Left lung (tissue), 10 donors: Measurements from ENCODE around the gene HCFC1. TPM values are rescaled to one million over a fixed set of nuclear protein-coding genes. Genes with fewer than 3 reads are reported as not detected.

Experiments used
- ATAC-seq: fragments of 200-7000 bp; cut with Tn5 transposase; one replicate; pipeline ENCODE4 v1.9.1; 2020; ENCODE audit warnings: moderate library complexity
- DNase-seq, 4 donors: peaks; one replicate each; pipeline ENCODE4 v3.0.0-alpha.2; 2013 to 2020
- H3K27ac ChIP-seq, 2 donors: fragments of 200-600 bp; sonication (generic) in 1 of 2; one replicate each; pipeline versions ENCODE4 v1.5.0 to v1.8.0; 2020 to 2021
- H3K27me3 ChIP-seq, 2 donors: fragments of 200-600 bp; sonication (generic) in 1 of 2; one replicate each; pipeline versions ENCODE4 v1.5.0 to v1.8.0; 2020 to 2021
- H3K36me3 ChIP-seq, 2 donors: fragments of 200-600 bp; sonication (generic) in 1 of 2; one replicate each; pipeline versions ENCODE4 v1.5.0 to v1.8.0; 2020 to 2021
- H3K4me1 ChIP-seq, 2 donors: fragments of 200-600 bp; one replicate each; pipeline ENCODE4 v1.8.0; 2021
- H3K4me3 ChIP-seq, 2 donors: fragments of 200-600 bp; sonication (generic) in 1 of 2; one replicate each; pipeline versions ENCODE4 v1.5.0 to v1.8.0; 2020 to 2021; ENCODE audit warnings: mild to moderate bottlenecking in 1 of 2
- H3K9me3 ChIP-seq, 2 donors: fragments of 200-600 bp; sonication (generic) in 1 of 2; one replicate each; pipeline versions ENCODE4 v1.5.0 to v1.8.0; 2020 to 2021
- intact Hi-C, 2 donors: fragments of 100-400 bp; cut with DNase I; formaldehyde crosslinking; loops; one replicate each; pipeline versions ENCODE4 v1.11.2 to v1.14.2; 2022
- polyA plus RNA-seq, 6 donors: library from polyadenylated mRNA; unstranded; fragments of 120-200 nt; gene quantifications; one replicate each; pipeline ENCODE4 v1.2.1, GENCODE V29; 2013; ENCODE audit not compliant: insufficient read length in 6 of 6
- total RNA-seq, 2 donors: library from RNA; stranded (reverse); fragmentation: NEBNext Ultra II Directional; extraction: Animal tissue kit (Norgen Biotek cat#: 25700); gene quantifications; one replicate each; pipeline ENCODE4 v1.2.1, GENCODE V29; 2021
- TF ChIP-seq, protein P1 (sequence below), 2 donors: fragments of 200-600 bp; sonication (generic) in 1 of 2; IDR thresholded peaks; one replicate each; pipeline versions ENCODE4 v1.5.0 to v1.8.0; 2021; ENCODE audit warnings: antibody characterized with exemption in 2 of 2
- donor health status: DM: no; HTN: yes; CAD: no.
- donor health status: DM: no; HTN: no; CAD: no.

Gene HCFC1
- total and polyA plus RNA-seq, 8 donors = 28.4 to 58.1 (median 43.9) TPM

DNA sequence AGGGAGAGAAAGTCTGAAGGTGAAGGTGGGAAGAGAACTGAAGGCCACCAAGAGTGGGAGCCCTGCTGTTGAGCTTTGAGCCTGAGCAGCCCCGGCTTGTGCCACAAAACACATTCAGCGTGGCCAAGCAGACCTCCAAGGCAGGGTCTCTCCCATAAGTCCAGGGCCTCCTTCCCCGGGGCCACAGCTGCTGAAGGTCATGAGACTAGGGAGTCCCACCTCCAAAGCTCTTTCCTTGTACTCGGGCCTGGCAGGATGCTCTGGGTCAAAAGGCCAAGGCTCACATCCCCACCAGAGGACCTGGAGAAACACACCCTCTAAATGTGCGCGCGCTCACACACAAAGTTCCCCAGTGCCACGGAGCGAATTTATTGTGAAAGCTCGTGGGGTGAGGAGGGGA, 42.0 kb downstream of the HCFC1 start:
- Histone ChIP-seq H3K27ac (peak overlapping the region in 1 of 2 donors; percentile 97), H3K4me1 (peaks cover 7 to 36% of the 10 kb centered on the region in 2 donors), H3K27me3 (no peaks in the 10 kb centered on the region), H3K4me3 (peak overlapping the region in 1 of 2 donors; percentile 16), H3K36me3 (peaks cover 0 to 30% of the 10 kb centered on the region in 2 donors), H3K9me3 (no peaks in the 10 kb centered on the region)
- intact Hi-C loops = no loop called here
- TF ChIP-seq, protein P1, sequence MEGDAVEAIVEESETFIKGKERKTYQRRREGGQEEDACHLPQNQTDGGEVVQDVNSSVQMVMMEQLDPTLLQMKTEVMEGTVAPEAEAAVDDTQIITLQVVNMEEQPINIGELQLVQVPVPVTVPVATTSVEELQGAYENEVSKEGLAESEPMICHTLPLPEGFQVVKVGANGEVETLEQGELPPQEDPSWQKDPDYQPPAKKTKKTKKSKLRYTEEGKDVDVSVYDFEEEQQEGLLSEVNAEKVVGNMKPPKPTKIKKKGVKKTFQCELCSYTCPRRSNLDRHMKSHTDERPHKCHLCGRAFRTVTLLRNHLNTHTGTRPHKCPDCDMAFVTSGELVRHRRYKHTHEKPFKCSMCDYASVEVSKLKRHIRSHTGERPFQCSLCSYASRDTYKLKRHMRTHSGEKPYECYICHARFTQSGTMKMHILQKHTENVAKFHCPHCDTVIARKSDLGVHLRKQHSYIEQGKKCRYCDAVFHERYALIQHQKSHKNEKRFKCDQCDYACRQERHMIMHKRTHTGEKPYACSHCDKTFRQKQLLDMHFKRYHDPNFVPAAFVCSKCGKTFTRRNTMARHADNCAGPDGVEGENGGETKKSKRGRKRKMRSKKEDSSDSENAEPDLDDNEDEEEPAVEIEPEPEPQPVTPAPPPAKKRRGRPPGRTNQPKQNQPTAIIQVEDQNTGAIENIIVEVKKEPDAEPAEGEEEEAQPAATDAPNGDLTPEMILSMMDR (IDR thresholded peaks at IDR 0.05) = no peak
- no peak for ATAC-seq
- no peak for DNase-seq

DNA sequence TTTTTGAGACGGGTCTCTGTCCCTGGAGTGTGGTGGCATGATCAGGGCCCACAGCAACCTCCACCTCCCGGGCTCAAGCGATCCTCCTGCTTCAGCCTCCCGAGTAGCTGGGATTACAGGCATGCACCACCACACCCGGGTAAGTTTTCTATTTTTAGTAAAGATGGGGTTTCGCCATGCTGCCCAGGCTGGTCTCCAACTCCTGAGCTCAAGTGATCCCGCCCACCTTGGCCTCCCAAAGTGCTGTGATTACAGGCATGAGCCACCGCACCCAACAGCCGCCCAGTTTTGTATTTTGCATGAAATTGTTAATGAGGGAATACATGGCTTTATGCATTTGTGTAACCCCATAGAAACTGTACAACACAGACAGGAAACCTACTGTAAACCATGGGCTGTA, 42.8 kb downstream of the HCFC1 start:
- no peaks in the 10 kb centered on the region for H3K27me3 ChIP-seq
- TF ChIP-seq, protein P1 (IDR thresholded peaks at IDR 0.05) = no peak
- DNase-seq (no peak), ATAC-seq (no peak)
- no peaks in the 10 kb centered on the region for H3K9me3 ChIP-seq
- H3K36me3 ChIP-seq = peaks cover 0 to 30% of the 10 kb centered on the region in 2 donors
- H3K4me1 ChIP-seq = peaks cover 4 to 33% of the 10 kb centered on the region in 2 donors
- intact Hi-C loops = no loop called here
- peak overlapping the region in 1 of 2 donors; percentile 16 for H3K4me3 ChIP-seq
- peak overlapping the region; percentile 59 to 97 for H3K27ac ChIP-seq

DNA sequence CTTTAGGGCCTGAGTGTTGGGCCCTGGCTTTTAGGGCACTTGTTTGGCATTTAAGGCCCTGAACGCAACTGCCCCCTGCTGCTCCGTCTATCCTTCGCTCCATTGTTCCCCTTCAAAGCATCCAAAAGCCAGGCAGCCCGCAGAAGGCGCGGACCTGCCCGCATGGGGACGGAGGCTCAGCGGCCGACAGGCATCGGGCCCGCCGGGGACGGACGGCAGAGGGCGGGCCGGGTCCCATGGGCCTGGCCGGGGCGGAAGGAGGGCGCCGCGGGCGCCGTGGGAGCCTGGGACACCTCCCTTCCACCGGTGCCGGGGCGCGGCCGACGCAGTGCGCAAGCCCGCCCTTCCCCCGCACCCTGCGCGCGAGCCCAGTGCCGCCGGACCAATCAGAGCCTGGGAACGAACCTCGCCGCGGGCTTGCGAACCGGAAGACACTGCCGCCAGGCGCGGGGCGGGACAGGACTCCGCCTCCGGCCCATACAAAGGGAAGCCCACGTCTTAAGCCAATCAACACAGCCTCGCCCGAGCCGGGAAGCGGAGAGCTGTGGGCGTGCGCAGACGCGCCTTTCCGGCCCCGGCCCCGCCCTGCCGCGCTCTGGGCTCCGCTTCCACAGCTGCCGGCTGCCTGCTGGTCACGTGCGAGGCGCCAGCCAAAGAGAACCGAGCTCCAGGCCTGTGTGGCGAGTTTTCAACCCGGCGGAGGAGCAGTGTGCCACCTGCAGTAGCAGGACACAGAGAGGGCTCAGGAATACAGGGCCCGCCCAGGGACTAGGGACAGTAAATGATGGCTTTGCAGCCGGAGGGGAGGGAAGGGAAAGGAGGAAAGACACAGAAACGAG, 43.5 kb downstream of the HCFC1 start:
- TF ChIP-seq, protein P1 (IDR thresholded peaks at IDR 0.05) = no peak
- ATAC-seq = peak; percentile 92
- intact Hi-C loops = no loop called here
- no peaks in the 10 kb centered on the region for H3K27me3 ChIP-seq
- peaks cover 1 to 33% of the 10 kb centered on the region in 2 donors for H3K4me1 ChIP-seq
- peak; percentile 89 to 98 (median 97) for DNase-seq
- H3K9me3 ChIP-seq = no peaks in the 10 kb centered on the region
- peak overlapping the region; percentile 96 to 97 for H3K27ac ChIP-seq
- H3K4me3 ChIP-seq = peak overlapping the region; percentile 35 to 57
- H3K36me3 ChIP-seq = peaks cover 0 to 30% of the 10 kb centered on the region in 2 donors

DNA sequence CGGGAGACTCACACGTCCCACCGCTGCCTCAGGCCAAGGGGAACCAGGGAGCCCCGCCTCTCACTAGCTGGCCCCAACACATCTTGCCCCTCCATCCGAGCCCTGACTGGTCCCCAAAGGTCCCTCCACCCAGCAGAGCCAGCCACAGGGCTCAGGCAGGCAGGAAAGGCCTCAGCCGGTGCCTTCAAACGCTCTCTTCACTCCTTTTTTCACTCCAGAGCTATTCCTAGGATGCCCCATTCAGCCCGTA, 44.0 kb downstream of the HCFC1 start:
- H3K36me3 ChIP-seq = peaks cover 0 to 28% of the 10 kb centered on the region in 2 donors
- intact Hi-C loops = no loop called here
- H3K27me3 ChIP-seq = no peaks in the 10 kb centered on the region
- peak overlapping the region; percentile 96 to 97 for H3K27ac ChIP-seq
- no peaks in the 10 kb centered on the region for H3K9me3 ChIP-seq
- ATAC-seq = peak; percentile 12
- peaks cover 4 to 33% of the 10 kb centered on the region in 2 donors for H3K4me1 ChIP-seq
- peak overlapping the region; percentile 35 to 57 for H3K4me3 ChIP-seq
- no peak for DNase-seq
- TF ChIP-seq, protein P1 (IDR thresholded peaks at IDR 0.05) = no peak

DNA sequence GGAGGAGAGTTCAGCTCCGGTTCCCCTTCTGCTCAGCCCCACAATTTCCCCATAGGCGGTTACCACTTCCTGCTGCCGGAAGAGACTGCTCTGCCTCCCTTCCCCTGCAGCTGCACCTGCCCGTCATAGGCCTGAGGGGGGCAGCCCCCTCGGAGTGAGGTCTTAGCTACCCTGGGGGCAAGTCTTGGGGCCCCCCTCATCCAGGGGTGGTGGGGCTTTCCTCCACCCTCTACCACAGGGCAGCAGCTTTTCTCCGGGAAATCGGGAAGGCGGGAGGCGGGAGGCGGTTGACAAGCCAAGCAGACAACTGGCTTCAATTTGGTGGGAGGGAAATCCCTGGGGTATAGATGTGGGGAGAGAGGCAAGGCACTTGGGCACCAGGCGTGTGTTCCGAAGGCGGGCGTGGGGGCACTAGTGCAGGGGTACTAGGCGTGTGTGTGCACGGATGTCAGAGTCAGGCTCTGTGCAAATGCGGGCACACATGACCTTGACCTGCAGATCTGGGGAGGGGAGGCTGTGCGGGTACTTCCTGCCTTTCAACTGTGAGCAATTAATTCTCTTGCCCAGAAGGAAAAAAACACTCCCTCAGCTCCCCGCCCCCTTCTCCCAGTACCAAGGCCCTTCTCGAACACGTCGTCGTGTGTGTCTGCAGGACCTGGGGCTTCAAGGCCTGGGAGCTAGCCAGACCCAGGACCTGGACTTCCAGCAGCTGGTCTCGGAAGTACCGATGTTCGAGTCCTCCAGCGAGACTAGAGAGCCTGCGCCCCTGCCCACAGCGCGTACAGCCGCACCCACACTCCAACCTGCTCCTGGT, 44.6 kb downstream of the HCFC1 start:
- H3K4me3 ChIP-seq = peak overlapping the region; percentile 35 to 57
- peak overlapping the region; percentile 96 to 97 for H3K27ac ChIP-seq
- no peaks in the 10 kb centered on the region for H3K27me3 ChIP-seq
- H3K36me3 ChIP-seq = peaks cover 0 to 22% of the 10 kb centered on the region in 2 donors
- peaks cover 4 to 38% of the 10 kb centered on the region in 2 donors for H3K4me1 ChIP-seq
- TF ChIP-seq, protein P1 (IDR thresholded peaks at IDR 0.05) = no peak
- intact Hi-C loops = no loop called here
- no peaks in the 10 kb centered on the region for H3K9me3 ChIP-seq
- DNase-seq (peak; percentile 17 to 86 (median 64)), ATAC-seq (peak; percentile 8)
